ENCODE results near the gene HIVEP3. TPM values are rescaled to one million over a fixed set of nuclear protein-coding genes. Genes with fewer than 3 reads are reported as not detected.

HIVEP3 gene
- total RNA-seq, 1 donor = 1.8 TPM

DNA sequence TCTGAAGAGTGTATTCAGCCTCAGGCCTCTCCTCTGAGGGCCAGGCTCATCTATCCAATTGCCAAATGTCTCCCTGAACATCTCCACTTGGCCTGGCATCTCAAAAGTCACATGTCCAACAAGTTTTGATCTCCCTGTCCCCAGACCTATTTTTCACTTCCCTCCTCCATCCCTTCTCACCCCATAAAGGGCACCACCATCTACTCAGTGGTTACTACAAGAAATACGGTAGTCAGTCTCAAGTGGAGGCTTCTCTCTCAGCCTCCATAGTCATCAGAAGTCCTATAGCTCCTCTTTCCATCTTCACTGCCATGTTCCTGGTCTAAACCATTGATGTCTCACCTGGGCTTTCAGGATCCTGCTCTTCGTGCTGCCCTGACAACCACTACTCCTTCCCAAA, 351.8 kb downstream of the HIVEP3 start:
- H3K36me3 ChIP-seq (ENCODE audit: insufficient read depth, low read length) = no peaks in the 10 kb centered on the region
- no peaks in the 10 kb centered on the region for H3K4me1 ChIP-seq (ENCODE audit: insufficient read depth, low read length)
- TF ChIP-seq, protein P1, sequence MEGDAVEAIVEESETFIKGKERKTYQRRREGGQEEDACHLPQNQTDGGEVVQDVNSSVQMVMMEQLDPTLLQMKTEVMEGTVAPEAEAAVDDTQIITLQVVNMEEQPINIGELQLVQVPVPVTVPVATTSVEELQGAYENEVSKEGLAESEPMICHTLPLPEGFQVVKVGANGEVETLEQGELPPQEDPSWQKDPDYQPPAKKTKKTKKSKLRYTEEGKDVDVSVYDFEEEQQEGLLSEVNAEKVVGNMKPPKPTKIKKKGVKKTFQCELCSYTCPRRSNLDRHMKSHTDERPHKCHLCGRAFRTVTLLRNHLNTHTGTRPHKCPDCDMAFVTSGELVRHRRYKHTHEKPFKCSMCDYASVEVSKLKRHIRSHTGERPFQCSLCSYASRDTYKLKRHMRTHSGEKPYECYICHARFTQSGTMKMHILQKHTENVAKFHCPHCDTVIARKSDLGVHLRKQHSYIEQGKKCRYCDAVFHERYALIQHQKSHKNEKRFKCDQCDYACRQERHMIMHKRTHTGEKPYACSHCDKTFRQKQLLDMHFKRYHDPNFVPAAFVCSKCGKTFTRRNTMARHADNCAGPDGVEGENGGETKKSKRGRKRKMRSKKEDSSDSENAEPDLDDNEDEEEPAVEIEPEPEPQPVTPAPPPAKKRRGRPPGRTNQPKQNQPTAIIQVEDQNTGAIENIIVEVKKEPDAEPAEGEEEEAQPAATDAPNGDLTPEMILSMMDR (IDR thresholded peaks at IDR 0.05; ENCODE audit: extremely low read depth, low read depth, low read length) = no peak
- no peak overlapping the region for H3K4me2 ChIP-seq (ENCODE audit: insufficient read depth, low read length)
- no peaks in the 10 kb centered on the region for H3K79me2 ChIP-seq (ENCODE audit: insufficient read depth, low read length)
- no peak overlapping the region for H3K4me3 ChIP-seq (ENCODE audit: insufficient read depth, low read length)
- H3K27ac ChIP-seq (ENCODE audit: low read depth, low read length) = no peak overlapping the region
- peaks cover 2% of the 10 kb centered on the region for H4K20me1 ChIP-seq (ENCODE audit: insufficient read depth, low read length)
- no peaks in the 10 kb centered on the region for H3K27me3 ChIP-seq (ENCODE audit: insufficient read depth, low read length)
- no peaks in the 10 kb centered on the region for H3K9me3 ChIP-seq (ENCODE audit: low read depth, low read length)
- H2AFZ ChIP-seq (ENCODE audit: low read length) = no peak overlapping the region
- no peak for DNase-seq (ENCODE audit: insufficient read length, low spot score, missing footprints)

DNA sequence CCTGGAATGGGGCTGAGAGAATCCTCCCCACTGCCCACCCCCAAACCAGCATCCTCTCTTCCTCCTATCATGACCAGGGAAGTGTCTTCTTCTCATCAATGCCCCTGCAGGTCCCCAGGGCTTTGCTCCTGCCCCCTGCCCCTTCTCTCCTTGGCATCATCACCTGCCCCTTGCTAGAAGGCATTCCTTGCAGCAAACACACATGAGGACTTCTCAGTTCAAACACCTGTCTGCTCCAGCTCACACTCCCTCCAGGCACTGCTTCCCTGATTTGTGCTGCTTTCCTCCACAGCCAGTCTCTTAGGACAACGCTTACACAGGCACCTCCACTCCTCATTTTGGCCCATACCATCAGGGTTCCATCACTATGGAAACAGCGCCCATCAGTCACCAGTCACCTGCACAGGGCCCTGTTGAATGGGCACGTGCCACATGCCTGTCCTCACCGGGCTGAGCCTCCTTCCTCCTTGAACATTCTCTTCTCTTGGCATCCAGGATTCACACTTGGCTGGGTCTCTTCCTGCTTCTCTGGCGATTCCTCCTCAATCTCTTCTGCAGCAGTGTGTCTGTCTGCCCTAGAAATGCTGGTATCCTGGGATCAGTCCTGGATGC, 352.3 kb downstream of the HIVEP3 start:
- Histone ChIP-seq H3K79me2 (ENCODE audit: insufficient read depth, low read length) (no peaks in the 10 kb centered on the region), H3K4me3 (ENCODE audit: insufficient read depth, low read length) (no peak overlapping the region), H3K9me3 (ENCODE audit: low read depth, low read length) (no peaks in the 10 kb centered on the region), H4K20me1 (ENCODE audit: insufficient read depth, low read length) (peaks cover 2% of the 10 kb centered on the region), H3K4me1 (ENCODE audit: insufficient read depth, low read length) (no peaks in the 10 kb centered on the region), H2AFZ (ENCODE audit: low read length) (no peak overlapping the region), H3K4me2 (ENCODE audit: insufficient read depth, low read length) (no peak overlapping the region), H3K36me3 (ENCODE audit: insufficient read depth, low read length) (no peaks in the 10 kb centered on the region), H3K27me3 (ENCODE audit: insufficient read depth, low read length) (no peaks in the 10 kb centered on the region), H3K27ac (ENCODE audit: low read depth, low read length) (no peak overlapping the region)
- TF ChIP-seq, protein P1 (IDR thresholded peaks at IDR 0.05; ENCODE audit: extremely low read depth, low read depth, low read length) = no peak
- no peak for DNase-seq (ENCODE audit: insufficient read length, low spot score, missing footprints)

DNA sequence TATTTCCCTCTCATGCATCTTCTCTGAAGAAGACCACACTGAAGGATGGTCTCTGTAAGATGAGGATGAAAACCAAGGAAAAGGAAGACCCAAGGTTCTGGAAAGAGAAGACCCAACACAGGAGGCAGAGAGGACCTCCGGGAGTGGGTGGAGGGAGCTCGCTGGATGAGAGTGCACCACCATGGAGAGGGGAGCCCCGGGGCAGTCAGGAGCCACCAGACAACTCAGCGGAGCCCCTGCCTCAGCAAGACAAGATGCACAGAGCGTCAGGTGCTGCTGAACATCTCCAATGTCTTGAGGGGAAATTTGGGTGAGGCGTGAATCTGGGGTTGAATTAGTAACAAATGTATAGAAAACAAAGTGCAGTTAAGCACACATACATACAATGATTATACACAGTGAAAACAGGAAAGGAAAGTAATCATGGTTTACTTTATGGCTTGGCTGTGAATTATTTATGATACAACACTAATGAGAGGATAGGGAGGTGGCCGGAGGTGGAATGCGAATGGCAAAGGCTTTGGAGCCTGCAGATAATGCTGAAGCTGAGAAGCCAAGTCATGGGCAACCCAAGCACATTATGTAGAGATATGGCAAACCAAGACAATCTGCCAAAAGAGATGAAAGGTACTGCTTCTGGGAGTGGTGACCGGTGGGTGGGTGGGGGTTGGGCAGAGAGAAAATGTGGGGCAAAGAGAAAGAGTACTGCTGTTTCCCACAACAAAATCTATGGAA, 353.8 kb downstream of the HIVEP3 start:
- Histone ChIP-seq H2AFZ (ENCODE audit: low read length) (no peak overlapping the region), H3K4me1 (ENCODE audit: insufficient read depth, low read length) (no peaks in the 10 kb centered on the region)
- TF ChIP-seq, protein P1 (IDR thresholded peaks at IDR 0.05; ENCODE audit: extremely low read depth, low read depth, low read length) = no peak

DNA sequence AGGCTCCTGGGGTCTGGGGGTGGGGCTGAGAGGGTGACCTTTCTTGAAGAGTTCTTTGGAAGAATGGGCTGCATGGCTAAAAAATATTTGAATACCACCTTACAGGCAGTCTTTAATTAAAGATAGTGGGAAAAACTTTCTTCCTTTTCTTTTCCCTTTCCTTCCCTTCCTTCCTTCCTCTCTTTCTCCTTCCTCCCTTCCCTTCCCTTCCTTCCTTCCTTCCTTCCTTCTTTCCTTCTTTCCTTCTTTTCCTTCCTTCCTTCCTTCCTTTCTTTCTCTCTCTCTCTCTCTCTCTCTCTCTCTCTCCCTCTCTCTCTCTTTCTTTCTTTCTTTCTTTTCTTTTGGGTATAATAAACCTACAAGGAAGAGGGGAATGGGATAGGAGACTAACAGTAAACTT, 356.4 kb downstream of the HIVEP3 start:
- DNase-seq (ENCODE audit: insufficient read length, low spot score, missing footprints) = no peak
- no peak overlapping the region for H3K4me2 ChIP-seq (ENCODE audit: insufficient read depth, low read length)
- H3K27ac ChIP-seq (ENCODE audit: low read depth, low read length) = no peak overlapping the region
- no peak overlapping the region for H2AFZ ChIP-seq (ENCODE audit: low read length)
- no peak overlapping the region for H3K4me3 ChIP-seq (ENCODE audit: insufficient read depth, low read length)
- H3K4me1 ChIP-seq (ENCODE audit: insufficient read depth, low read length) = no peaks in the 10 kb centered on the region
- no peaks in the 10 kb centered on the region for H3K36me3 ChIP-seq (ENCODE audit: insufficient read depth, low read length)
- no peaks in the 10 kb centered on the region for H3K27me3 ChIP-seq (ENCODE audit: insufficient read depth, low read length)
- no peaks in the 10 kb centered on the region for H3K79me2 ChIP-seq (ENCODE audit: insufficient read depth, low read length)
- H3K9me3 ChIP-seq (ENCODE audit: low read depth, low read length) = no peaks in the 10 kb centered on the region
- TF ChIP-seq, protein P1 (IDR thresholded peaks at IDR 0.05; ENCODE audit: extremely low read depth, low read depth, low read length) = no peak
- H4K20me1 ChIP-seq (ENCODE audit: insufficient read depth, low read length) = peaks cover 5% of the 10 kb centered on the region

More for the DNA sequence above, 353.8 kb downstream of the HIVEP3 start:
- no peak overlapping the region for H3K4me2 ChIP-seq (ENCODE audit: insufficient read depth, low read length)
- no peaks in the 10 kb centered on the region for H3K9me3 ChIP-seq (ENCODE audit: low read depth, low read length)
- no peaks in the 10 kb centered on the region for H3K36me3 ChIP-seq (ENCODE audit: insufficient read depth, low read length)
- H3K27me3 ChIP-seq (ENCODE audit: insufficient read depth, low read length) = no peaks in the 10 kb centered on the region
- peaks cover 2% of the 10 kb centered on the region for H4K20me1 ChIP-seq (ENCODE audit: insufficient read depth, low read length)
- no peak overlapping the region for H3K27ac ChIP-seq (ENCODE audit: low read depth, low read length)
- DNase-seq (ENCODE audit: insufficient read length, low spot score, missing footprints) = no peak
- H3K79me2 ChIP-seq (ENCODE audit: insufficient read depth, low read length) = no peaks in the 10 kb centered on the region
- no peak overlapping the region for H3K4me3 ChIP-seq (ENCODE audit: insufficient read depth, low read length)

Measured in osteoblast (primary cell).